Measurements from ENCODE around the gene KLRF1. TPM values are rescaled to one million over a fixed set of nuclear protein-coding genes. Genes with fewer than 3 reads are reported as not detected.

The KLRF1 gene
- total RNA-seq, 3 donors from 2014 or later (not counting 1 experiment from before 2014, with no cell fraction given) = 364 to 424 (median 392) TPM

- WGBS (ENCODE audit: insufficient coverage) = 93% methylated on average over 1 of the region's 1 CpG
- Mint-ChIP-seq H3K27me3 (ENCODE audit: low read depth in 2 of 2) (no peaks in the 10 kb centered on the region), H3K4me1 (peaks cover 26 to 29% of the 10 kb centered on the region in 2 donors), H3K27ac (no peak overlapping the region), H3K4me3 (no peak overlapping the region), H3K36me3 (no peaks in the 10 kb centered on the region), H3K9me3 (no peaks in the 10 kb centered on the region)
- no peak for ATAC-seq
- no peaks in the 10 kb centered on the region for H3K9me3 ChIP-seq (ENCODE audit: control insufficient read depth, insufficient read depth, low read length)
- H3K36me3 ChIP-seq (ENCODE audit: control insufficient read depth, insufficient read depth, low read length) = no peaks in the 10 kb centered on the region
- H3K4me3 ChIP-seq (ENCODE audit: low read length) = no peak overlapping the region
- no peaks in the 10 kb centered on the region for H3K27me3 ChIP-seq (ENCODE audit: control insufficient read depth, insufficient read depth, low read length)
- H3K4me1 ChIP-seq (ENCODE audit: control insufficient read depth, insufficient read depth, low read length) = peaks cover 6% of the 10 kb centered on the region
- DNase-seq = no peak
- no peak overlapping the region for H3K27ac ChIP-seq (ENCODE audit: low read length)
- intact Hi-C loops (cut with micrococcal nuclease) = no loop called here
- TF ChIP-seq CTCF (IDR thresholded peaks at IDR 0.05) = no peak
These were observed 27.3 kb upstream of the KLRF1 start for GRCh38 chr12:9799961-9800360.

GRCh38 chr12:9805883-9806282, 21.4 kb upstream of the KLRF1 start:
- intact Hi-C loops (cut with micrococcal nuclease) = no loop called here
- H3K36me3 ChIP-seq (ENCODE audit: control insufficient read depth, insufficient read depth, low read length) = no peaks in the 10 kb centered on the region
- no peaks in the 10 kb centered on the region for H3K4me1 ChIP-seq (ENCODE audit: control insufficient read depth, insufficient read depth, low read length)
- no peaks in the 10 kb centered on the region for H3K36me3 Mint-ChIP-seq
- no peak overlapping the region for H3K27ac ChIP-seq (ENCODE audit: low read length)
- H3K9me3 ChIP-seq (ENCODE audit: control insufficient read depth, insufficient read depth, low read length) = no peaks in the 10 kb centered on the region
- no peak overlapping the region for H3K27ac Mint-ChIP-seq
- no peak overlapping the region for H3K4me3 Mint-ChIP-seq
- peaks cover 5% of the 10 kb centered on the region in 2 donors for H3K4me1 Mint-ChIP-seq
- ATAC-seq = no peak
- no peak for TF ChIP-seq CTCF (IDR thresholded peaks at IDR 0.05)
- H3K4me3 ChIP-seq (ENCODE audit: low read length) = no peak overlapping the region
- peaks cover 4% of the 10 kb centered on the region for H3K27me3 ChIP-seq (ENCODE audit: control insufficient read depth, insufficient read depth, low read length)
- WGBS (ENCODE audit: insufficient coverage) = no CpG with 5 or more reads among the region's 2 CpGs
- peaks cover 2 to 7% of the 10 kb centered on the region in 2 donors for H3K27me3 Mint-ChIP-seq (ENCODE audit: low read depth in 2 of 2)
- no peaks in the 10 kb centered on the region for H3K9me3 Mint-ChIP-seq
- DNase-seq = no peak

DNA sequence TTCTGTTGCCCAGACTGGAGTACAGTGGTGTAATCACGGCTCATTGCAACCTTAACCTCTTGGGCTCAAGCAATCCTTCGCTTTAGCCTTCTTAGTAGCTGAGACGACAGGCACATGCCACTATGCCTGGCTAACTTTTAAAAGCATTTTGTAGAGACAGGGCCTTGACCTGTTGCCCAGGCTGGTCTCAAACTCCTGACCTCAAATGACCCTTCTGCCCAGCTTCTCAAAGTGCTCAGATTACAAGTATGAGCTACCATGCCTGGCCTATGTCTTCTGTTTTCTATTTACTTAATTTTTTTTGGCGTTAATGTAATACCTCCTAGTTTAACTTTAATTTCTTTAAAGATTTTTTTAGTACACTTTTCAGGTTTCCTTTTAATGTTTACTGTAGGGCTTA, 20.6 kb upstream of the KLRF1 start:
- TF ChIP-seq CTCF (IDR thresholded peaks at IDR 0.05) = no peak
- DNase-seq (no peak), ATAC-seq (no peak)
- no peak overlapping the region for H3K27ac Mint-ChIP-seq
- Histone ChIP-seq H3K27ac (ENCODE audit: low read length) (no peak overlapping the region), H3K36me3 (ENCODE audit: control insufficient read depth, insufficient read depth, low read length) (no peaks in the 10 kb centered on the region), H3K4me3 (ENCODE audit: low read length) (no peak overlapping the region), H3K9me3 (ENCODE audit: control insufficient read depth, insufficient read depth, low read length) (no peaks in the 10 kb centered on the region), H3K27me3 (ENCODE audit: control insufficient read depth, insufficient read depth, low read length) (peaks cover 4% of the 10 kb centered on the region), H3K4me1 (ENCODE audit: control insufficient read depth, insufficient read depth, low read length) (no peaks in the 10 kb centered on the region)
- H3K9me3 Mint-ChIP-seq = no peaks in the 10 kb centered on the region
- peaks cover 7 to 9% of the 10 kb centered on the region in 2 donors for H3K27me3 Mint-ChIP-seq (ENCODE audit: low read depth in 2 of 2)
- H3K4me3 Mint-ChIP-seq = no peak overlapping the region
- intact Hi-C loops (cut with micrococcal nuclease) = no loop called here
- WGBS (ENCODE audit: insufficient coverage) = 99% methylated on average over 3 of the region's 4 CpGs
- no peaks in the 10 kb centered on the region for H3K36me3 Mint-ChIP-seq
- peaks cover 7 to 8% of the 10 kb centered on the region in 2 donors for H3K4me1 Mint-ChIP-seq

DNA sequence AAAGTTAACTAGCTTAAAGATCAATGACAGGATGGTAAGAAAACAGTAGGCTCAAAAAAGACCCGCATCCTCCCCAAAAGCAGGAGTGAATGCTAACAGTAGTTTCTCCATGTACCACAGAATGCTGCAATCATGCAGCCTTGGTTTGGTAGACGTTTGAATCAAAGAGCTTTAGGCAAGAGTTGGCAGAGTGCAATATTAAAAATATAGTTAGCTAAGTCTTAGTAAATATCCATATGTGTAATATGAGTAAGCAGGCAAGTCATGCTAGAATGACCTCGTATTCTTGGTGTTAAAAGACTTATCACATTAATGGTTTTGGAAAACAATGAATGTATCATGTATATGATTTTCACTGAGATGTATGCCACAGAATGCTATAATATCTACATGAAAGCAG, 18.8 kb upstream of the KLRF1 start:
- Mint-ChIP-seq H3K4me3 (no peak overlapping the region), H3K4me1 (peaks cover 10 to 11% of the 10 kb centered on the region in 2 donors), H3K9me3 (no peaks in the 10 kb centered on the region), H3K27ac (no peak overlapping the region), H3K27me3 (ENCODE audit: low read depth in 2 of 2) (peaks cover 7 to 9% of the 10 kb centered on the region in 2 donors), H3K36me3 (no peaks in the 10 kb centered on the region)
- TF ChIP-seq CTCF (IDR thresholded peaks at IDR 0.05) = no peak
- ATAC-seq = no peak
- no peak overlapping the region for H3K27ac ChIP-seq (ENCODE audit: low read length)
- intact Hi-C loops (cut with micrococcal nuclease) = no loop called here
- no peak overlapping the region for H3K4me3 ChIP-seq (ENCODE audit: low read length)
- no peaks in the 10 kb centered on the region for H3K9me3 ChIP-seq (ENCODE audit: control insufficient read depth, insufficient read depth, low read length)
- WGBS (ENCODE audit: insufficient coverage) = 75% methylated on average over 3 of the region's 3 CpGs
- peaks cover 4% of the 10 kb centered on the region for H3K4me1 ChIP-seq (ENCODE audit: control insufficient read depth, insufficient read depth, low read length)
- no peaks in the 10 kb centered on the region for H3K36me3 ChIP-seq (ENCODE audit: control insufficient read depth, insufficient read depth, low read length)
- no peak for DNase-seq
- H3K27me3 ChIP-seq (ENCODE audit: control insufficient read depth, insufficient read depth, low read length) = peaks cover 4% of the 10 kb centered on the region

All from natural killer cell (primary cell).